ENCODE data around the gene COX6B1.
"Not testable (repeated sequence)": the region's sequence is repeated elsewhere in the genome, so short reads cannot be mapped to it uniquely, and the experiment has no call there.

The COX6B1 gene

GRCh38 chr19:35669566-35669965 lies 21.4 kb downstream of the COX6B1 start:
- no peak for DNase-seq

- no peak for DNase-seq
Measured at GRCh38 chr19:35669974-35670373, 21.9 kb downstream of the COX6B1 start.

- no peak for DNase-seq
Measured at GRCh38 chr19:35670686-35671085, 22.6 kb downstream of the COX6B1 start.

- no peak for DNase-seq
Measured at GRCh38 chr19:35671818-35672217, 23.7 kb downstream of the COX6B1 start.

- peak; percentile 38 for DNase-seq
Measured at GRCh38 chr19:35673121-35673804, 25.1 kb downstream of the COX6B1 start.

- DNase-seq, result no peak
Measured at GRCh38 chr19:35675589-35676140, 27.5 kb downstream of the COX6B1 start.

- no peak for DNase-seq
Measured at GRCh38 chr19:35689836-35690235, 41.7 kb downstream of the COX6B1 start.

- DNase-seq, result not testable (repeated sequence)
Measured at GRCh38 chr19:35691106-35691505, 43.0 kb downstream of the COX6B1 start.

GRCh38 chr19:35692010-35692409 lies 43.9 kb downstream of the COX6B1 start:
- no peak for DNase-seq

GRCh38 chr19:35693422-35693821 lies 45.3 kb downstream of the COX6B1 start:
- DNase-seq, result no peak

GRCh38 chr19:35693835-35694599 lies 45.9 kb downstream of the COX6B1 start:
- DNase-seq, result peak; percentile 77

GRCh38 chr19:35695895-35696422 lies 47.8 kb downstream of the COX6B1 start:
- DNase-seq, result no peak

GRCh38 chr19:35696835-35697234 lies 48.7 kb downstream of the COX6B1 start:
- DNase-seq, result no peak

- DNase-seq, result peak; percentile 96
Measured at GRCh38 chr19:35702223-35703012, 54.3 kb downstream of the COX6B1 start.

- DNase-seq, result no peak
Measured at GRCh38 chr19:35703343-35703742, 55.2 kb downstream of the COX6B1 start.

GRCh38 chr19:35704218-35704617 lies 56.1 kb downstream of the COX6B1 start, which contains the start of gene ZBTB32:
ZBTB32 (plus strand) TSS chr19:35704558; CDS start chr19:35714627, 10,069 bp downstream.
- DNase-seq, result no peak
